Effector memory CD4-positive, alpha-beta T cell (primary cell): ENCODE measurements around the gene CLASP2.

ENCODE experiments used
- DNase-seq, 3 donors: peaks; one replicate each; pipeline ENCODE4 v3.0.0-alpha.2; 2020
- H3K27ac ChIP-seq: 2 replicates; pipeline ENCODE4 v1.7.0; 2013; ENCODE audit warnings: mild to moderate bottlenecking, low read length, moderate library complexity; ENCODE audit not compliant: insufficient read depth, poor library complexity, severe bottlenecking
- H3K27me3 ChIP-seq: replicated peaks from 2 replicates; pipeline ENCODE4 v1.7.0; 2013; ENCODE audit warnings: mild to moderate bottlenecking, low read length; ENCODE audit not compliant: insufficient read depth, control insufficient read depth, poor library complexity, severe bottlenecking
- H3K36me3 ChIP-seq: 2 replicates; pipeline ENCODE4 v1.7.0; 2013; ENCODE audit warnings: mild to moderate bottlenecking, low read length, moderate library complexity; ENCODE audit not compliant: control insufficient read depth, insufficient read depth
- H3K4me1 ChIP-seq: 2 replicates; pipeline ENCODE4 v1.7.0; 2013; ENCODE audit warnings: low read length, mild to moderate bottlenecking; ENCODE audit not compliant: control insufficient read depth, insufficient read depth, poor library complexity, severe bottlenecking
- H3K4me3 ChIP-seq: 2 replicates; pipeline ENCODE4 v1.7.0; 2013; ENCODE audit warnings: low read length, low read depth, mild to moderate bottlenecking; ENCODE audit not compliant: insufficient read depth, poor library complexity, severe bottlenecking
- H3K9me3 ChIP-seq: 2 replicates; pipeline ENCODE4 v1.7.0; 2013; ENCODE audit warnings: mild to moderate bottlenecking, low read length, moderate library complexity; ENCODE audit not compliant: control insufficient read depth

The CLASP2 gene

GRCh38 chr3:33729993-33730392, 11.9 kb upstream of the CLASP2 start:
- Histone ChIP-seq H3K9me3 (no peaks in the 10 kb centered on the region), H3K27me3 (no peaks in the 10 kb centered on the region), H3K4me1 (no peaks in the 10 kb centered on the region), H3K27ac (no peak overlapping the region), H3K36me3 (no peaks in the 10 kb centered on the region), H3K4me3 (no peak overlapping the region)
- no peak for DNase-seq

DNA sequence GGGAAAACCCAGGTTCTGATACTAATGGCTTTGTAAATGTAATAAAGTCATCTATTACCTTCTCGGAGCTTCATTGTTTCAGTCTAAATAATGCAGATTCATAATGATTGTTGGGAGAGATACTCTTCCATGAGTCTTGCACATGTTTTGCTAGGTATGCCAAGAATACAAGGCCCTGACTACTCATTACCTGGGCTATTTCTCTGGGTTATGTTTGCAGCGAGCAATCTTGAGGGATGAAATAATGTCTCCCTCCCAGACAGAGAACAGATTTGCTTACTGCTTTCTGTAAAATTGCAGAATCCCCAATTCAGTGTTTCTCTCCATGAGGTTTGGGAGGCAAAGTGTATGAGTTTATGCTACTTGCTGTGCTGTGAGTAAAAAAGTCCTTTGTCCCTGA, 6.2 kb upstream of the CLASP2 start:
- no peaks in the 10 kb centered on the region for H3K36me3 ChIP-seq
- H3K4me1 ChIP-seq, result no peaks in the 10 kb centered on the region
- no peaks in the 10 kb centered on the region for H3K9me3 ChIP-seq
- no peak for DNase-seq
- no peak overlapping the region for H3K4me3 ChIP-seq
- no peak overlapping the region for H3K27ac ChIP-seq
- no peaks in the 10 kb centered on the region for H3K27me3 ChIP-seq

DNA sequence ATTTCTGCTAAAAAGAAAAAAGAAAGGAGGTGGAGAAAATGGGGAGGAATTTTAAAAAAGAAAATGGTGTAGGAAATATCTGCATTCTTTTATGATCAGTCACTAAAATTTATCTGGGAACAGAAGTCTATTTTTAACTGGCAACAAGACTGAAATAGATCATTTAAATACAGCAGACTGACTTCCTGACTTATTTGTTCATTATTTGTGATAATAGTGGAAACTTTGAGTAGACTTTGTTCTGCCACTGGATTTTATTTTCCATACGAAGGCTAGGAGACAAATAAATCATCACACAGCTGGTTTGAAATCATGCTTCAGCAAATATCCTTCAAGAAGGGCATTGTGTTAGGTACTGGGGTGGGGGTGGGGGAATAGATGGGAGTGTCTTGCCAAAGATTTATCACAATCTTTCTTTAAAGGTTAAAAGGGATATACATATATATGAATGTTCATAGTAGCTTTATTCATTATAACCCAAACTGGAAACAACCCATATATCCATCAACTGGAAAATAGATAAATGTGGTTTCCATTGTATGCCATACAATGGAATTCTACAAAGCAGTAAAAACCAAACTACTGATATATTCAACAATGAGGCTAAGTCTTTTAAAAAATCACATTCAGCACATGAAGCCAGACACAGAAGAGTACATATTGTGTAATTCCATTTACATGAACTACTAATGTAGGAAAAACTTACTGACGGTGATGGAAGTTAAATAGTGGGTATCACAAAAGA, 4.7 kb upstream of the CLASP2 start:
- H3K4me3 ChIP-seq, result no peak overlapping the region
- no peaks in the 10 kb centered on the region for H3K36me3 ChIP-seq
- no peaks in the 10 kb centered on the region for H3K27me3 ChIP-seq
- no peaks in the 10 kb centered on the region for H3K9me3 ChIP-seq
- no peaks in the 10 kb centered on the region for H3K4me1 ChIP-seq
- H3K27ac ChIP-seq, result no peak overlapping the region
- no peak for DNase-seq

DNA sequence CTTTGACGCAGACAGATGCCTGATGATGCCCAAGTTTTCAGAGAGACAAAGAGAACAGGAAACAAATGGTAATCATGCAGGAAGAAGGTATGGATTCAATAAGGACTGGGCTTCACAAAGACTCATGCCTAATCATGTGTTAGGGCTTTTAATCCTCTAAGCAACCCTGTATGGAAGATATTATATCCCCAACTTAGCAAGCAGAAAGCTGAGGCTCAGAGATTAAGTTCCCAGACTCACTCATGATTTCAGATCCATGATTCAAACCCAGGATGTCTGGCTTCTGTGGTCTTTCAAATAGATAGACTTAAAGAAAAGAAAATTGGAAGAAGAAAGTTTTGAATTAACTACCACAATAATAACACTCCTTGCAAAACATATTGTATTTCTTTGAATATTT, 4.1 kb upstream of the CLASP2 start:
- no peak for DNase-seq
- Histone ChIP-seq H3K4me3 (no peak overlapping the region), H3K27me3 (no peaks in the 10 kb centered on the region), H3K27ac (no peak overlapping the region), H3K4me1 (no peaks in the 10 kb centered on the region), H3K9me3 (no peaks in the 10 kb centered on the region), H3K36me3 (no peaks in the 10 kb centered on the region)

DNA sequence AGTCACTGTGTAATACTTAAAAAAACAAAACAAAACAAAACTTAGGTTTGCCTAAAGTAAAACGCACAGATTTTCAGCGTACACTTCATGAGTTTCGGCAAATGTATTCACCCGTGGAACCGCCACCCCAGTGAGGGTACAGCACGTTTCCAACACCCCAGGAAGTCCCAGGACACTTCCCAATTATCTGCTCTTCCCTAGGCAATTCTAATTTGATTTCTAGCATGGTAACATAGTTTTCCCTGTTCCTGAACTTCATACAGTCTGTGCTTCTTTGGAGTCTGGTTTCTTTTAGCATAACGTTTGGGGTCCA, 497 bp upstream of the CLASP2 start:
- Histone ChIP-seq H3K36me3 (no peaks in the 10 kb centered on the region), H3K4me3 (peak overlapping the region; percentile 90), H3K27me3 (no peaks in the 10 kb centered on the region), H3K27ac (peak overlapping the region; percentile 87), H3K9me3 (no peaks in the 10 kb centered on the region), H3K4me1 (peaks cover 5% of the 10 kb centered on the region)
- DNase-seq, result no peak

GRCh38 chr3:33717616-33717865, 513 bp downstream of the CLASP2 start:
- Histone ChIP-seq H3K4me1 (peaks cover 5% of the 10 kb centered on the region), H3K4me3 (peak overlapping the region; percentile 90), H3K36me3 (no peaks in the 10 kb centered on the region), H3K27ac (peak overlapping the region; percentile 87), H3K27me3 (no peaks in the 10 kb centered on the region), H3K9me3 (no peaks in the 10 kb centered on the region)
- peak in 1 of 3 donors; percentile 50 for DNase-seq

GRCh38 chr3:33716227-33716626, 1.8 kb downstream of the CLASP2 start:
- no peaks in the 10 kb centered on the region for H3K27me3 ChIP-seq
- H3K9me3 ChIP-seq, result no peaks in the 10 kb centered on the region
- no peak for DNase-seq
- no peaks in the 10 kb centered on the region for H3K36me3 ChIP-seq
- no peak overlapping the region for H3K4me3 ChIP-seq
- H3K27ac ChIP-seq, result no peak overlapping the region
- peaks cover 5% of the 10 kb centered on the region for H3K4me1 ChIP-seq

- DNase-seq, result no peak
- Histone ChIP-seq H3K4me3 (no peak overlapping the region), H3K36me3 (no peaks in the 10 kb centered on the region), H3K9me3 (no peaks in the 10 kb centered on the region), H3K27me3 (no peaks in the 10 kb centered on the region), H3K4me1 (peaks cover 4% of the 10 kb centered on the region), H3K27ac (no peak overlapping the region)
These were observed 7.0 kb downstream of the CLASP2 start for GRCh38 chr3:33711100-33711499.

- DNase-seq, result no peak
- Histone ChIP-seq H3K27me3 (no peaks in the 10 kb centered on the region), H3K4me1 (no peaks in the 10 kb centered on the region), H3K27ac (no peak overlapping the region), H3K36me3 (no peaks in the 10 kb centered on the region), H3K4me3 (no peak overlapping the region), H3K9me3 (no peaks in the 10 kb centered on the region)
These were observed 12.0 kb downstream of the CLASP2 start for GRCh38 chr3:33706056-33706455.

GRCh38 chr3:33704891-33705290, 13.2 kb downstream of the CLASP2 start:
- no peak overlapping the region for H3K4me3 ChIP-seq
- DNase-seq, result no peak
- no peak overlapping the region for H3K27ac ChIP-seq

GRCh38 chr3:33699275-33699674, 18.8 kb downstream of the CLASP2 start:
- Histone ChIP-seq H3K4me1 (no peaks in the 10 kb centered on the region), H3K36me3 (no peaks in the 10 kb centered on the region), H3K4me3 (no peak overlapping the region), H3K27ac (no peak overlapping the region), H3K27me3 (no peaks in the 10 kb centered on the region), H3K9me3 (no peaks in the 10 kb centered on the region)
- no peak for DNase-seq

More at GRCh38 chr3:33704891-33705290, 13.2 kb downstream of the CLASP2 start:
- Histone ChIP-seq H3K27me3 (no peaks in the 10 kb centered on the region), H3K36me3 (no peaks in the 10 kb centered on the region), H3K4me1 (no peaks in the 10 kb centered on the region), H3K9me3 (no peaks in the 10 kb centered on the region)
